ENCODE results near the gene ACAA2. TPM values are rescaled to one million over a fixed set of nuclear protein-coding genes. Genes with fewer than 3 reads are reported as not detected.

Gene ACAA2
- total RNA-seq, 1 experiment from 2014 or later: 48.1 TPM

DNA sequence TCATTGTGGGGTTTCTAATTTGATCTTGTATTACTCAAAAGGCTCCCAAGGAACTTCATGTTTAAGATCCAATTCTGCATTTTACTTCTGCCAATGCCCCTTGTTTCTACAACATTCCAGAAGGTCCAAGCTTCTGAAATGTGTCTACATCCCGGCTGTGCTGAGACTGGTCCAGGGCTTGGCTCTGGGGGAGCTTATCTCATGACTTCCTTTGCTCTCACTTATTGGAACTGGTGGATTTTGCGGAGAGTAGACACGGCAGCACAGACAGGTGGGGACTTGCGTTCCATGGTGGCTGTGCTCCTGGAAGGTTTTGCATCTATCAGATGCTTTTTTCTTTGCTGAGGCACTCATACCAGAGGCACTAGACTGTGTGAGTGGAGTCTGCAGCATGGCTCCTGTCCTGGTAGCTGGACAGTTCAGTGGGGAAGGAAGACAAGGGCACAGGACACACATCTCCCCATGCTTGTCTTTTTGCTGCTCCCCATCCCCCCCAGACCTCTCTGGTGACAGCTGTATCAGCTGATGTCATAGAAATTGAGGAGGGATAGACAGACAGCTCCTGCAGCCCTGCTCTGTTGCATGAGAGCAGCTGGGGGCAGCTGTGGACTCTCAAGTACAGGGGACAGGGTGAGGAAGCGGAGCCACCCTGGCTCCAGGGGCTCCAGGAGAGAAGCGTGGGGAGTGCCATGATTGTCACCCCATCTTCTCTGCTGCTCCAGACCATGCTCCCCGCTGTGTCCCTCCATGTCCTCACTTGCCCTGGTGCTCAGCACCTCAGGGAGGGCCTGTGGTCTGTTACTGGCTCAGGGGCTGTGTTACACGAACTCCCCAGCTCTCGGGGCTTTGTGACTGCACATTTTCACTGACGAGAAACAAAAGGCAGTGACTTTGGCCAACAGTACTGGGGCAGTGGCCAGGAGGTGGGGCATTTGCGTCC, 46.0 kb downstream of the ACAA2 start:
- peak; percentile 19 for DNase-seq (ENCODE audit: low spot score)

DNA sequence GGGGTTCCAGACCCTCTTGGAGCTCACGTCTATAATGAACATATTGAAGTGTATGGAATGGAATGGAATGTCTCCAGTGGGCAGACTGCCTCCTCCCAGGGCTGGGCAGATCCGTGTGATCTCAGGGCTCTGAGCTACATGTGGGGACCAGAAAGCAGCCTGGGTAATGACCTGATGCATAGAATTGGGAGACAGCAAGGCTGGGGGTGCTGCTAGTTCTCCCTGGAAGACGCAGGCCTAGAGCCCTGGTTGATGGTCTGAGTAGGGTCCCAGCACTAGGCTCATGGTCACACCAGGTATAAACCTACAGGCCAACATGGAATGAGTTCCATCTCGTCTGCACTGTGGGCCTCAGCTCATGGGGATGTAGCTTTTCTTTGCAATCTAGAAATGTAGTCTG, 46.7 kb downstream of the ACAA2 start:
- DNase-seq (ENCODE audit: low spot score): no peak

DNA sequence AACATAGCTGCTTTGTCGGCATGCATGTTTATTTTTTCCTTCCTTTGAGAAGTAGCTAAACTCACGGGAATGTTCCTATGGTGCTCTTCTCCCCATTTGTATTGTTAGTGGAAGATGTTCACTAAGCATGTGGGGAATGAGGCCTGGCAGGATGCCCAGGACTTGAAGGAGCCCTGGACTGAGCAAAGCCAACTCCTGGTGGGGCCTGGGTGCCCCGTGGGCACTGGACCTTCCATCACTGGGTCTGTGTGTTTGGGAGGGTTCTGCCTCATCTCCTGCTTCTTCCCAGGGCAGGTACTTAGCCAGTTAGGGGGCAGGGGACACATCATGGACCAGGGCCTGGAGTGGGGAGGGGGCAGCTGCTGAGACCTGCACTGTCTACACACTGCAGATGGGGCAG, 49.3 kb downstream of the ACAA2 start:
- no peak for DNase-seq (ENCODE audit: low spot score)

DNA sequence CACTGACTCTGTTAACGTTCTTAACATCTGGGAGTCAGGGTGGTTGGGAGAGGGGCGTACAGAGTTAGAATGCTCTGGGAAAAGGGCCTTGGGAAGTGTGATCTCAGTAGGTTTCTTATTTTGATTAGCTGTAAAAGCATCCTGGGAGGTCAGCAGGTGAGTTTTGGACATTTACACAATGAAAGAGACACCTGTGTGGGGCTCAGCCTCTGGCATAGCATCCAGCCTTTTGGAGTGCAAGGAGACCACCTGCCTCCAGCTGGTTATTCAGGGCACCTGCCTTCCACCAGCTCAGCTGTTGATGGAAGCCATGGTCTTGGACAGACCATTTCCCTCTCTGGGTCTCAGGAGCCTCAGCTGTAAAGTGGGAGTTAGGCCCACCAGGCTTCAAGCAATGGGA, 49.7 kb downstream of the ACAA2 start:
- DNase-seq (ENCODE audit: low spot score): no peak

DNA sequence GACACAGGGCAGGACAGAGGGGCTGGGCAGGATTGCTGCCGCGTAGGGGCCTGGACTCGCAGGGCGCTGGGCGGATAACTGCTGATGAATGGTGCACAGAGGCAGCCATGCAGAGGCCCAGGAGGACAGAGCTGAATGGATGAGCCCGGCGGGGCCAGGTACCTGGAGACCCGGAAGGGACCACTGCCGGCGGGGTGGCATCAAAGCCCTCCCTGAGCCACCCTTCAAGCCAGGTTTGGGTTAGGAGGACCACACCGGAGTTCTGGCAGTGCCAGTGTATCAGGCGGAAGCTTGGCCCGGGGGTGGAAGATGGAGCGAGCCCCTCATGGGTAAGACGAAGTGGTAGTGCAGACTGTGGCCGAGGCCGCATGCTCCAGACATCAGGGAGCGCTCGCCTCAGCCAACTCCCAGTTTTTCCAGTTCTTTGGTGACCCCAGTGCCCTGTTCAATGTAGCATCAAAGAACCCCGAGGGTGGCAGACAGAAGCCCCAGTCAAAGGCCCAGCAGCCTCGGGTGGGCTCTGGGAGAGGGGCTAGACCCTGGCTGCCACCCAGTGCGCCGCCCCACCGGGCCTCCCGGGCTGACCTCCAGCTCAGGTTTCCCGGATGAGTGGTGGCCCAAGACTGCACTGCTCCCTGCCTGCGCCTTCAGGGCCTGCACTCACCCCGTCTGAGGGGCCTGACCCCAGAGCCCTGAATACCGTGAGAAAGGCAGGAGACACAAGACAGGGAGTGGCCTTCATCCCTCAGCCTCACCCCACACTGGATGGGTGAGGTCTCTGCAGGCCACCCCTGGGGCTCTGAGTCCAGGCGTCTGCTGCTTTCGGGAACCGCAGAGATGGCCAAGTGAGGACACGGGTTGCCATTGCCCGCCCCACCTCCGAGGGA, 50.9 kb downstream of the ACAA2 start:
- DNase-seq (ENCODE audit: low spot score): no peak

DNA sequence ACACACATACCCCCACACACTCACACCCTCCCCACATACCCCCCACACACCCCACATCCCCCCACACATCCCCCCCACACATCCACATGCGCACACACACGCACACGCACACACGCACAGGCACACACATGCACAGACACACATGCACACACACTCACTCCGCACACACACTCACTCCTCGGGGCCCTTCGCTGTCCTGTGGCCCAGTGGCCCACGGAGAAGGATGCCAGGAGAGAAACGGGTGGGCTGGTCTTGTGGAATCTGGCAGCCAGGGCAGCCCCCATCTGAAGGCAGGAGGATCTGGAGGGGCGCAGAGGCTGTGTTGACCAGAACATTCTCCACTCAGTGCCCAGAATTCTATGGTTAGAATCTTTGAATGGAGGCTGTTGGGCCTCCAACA, 51.6 kb downstream of the ACAA2 start:
- DNase-seq (ENCODE audit: low spot score): no peak

DNA sequence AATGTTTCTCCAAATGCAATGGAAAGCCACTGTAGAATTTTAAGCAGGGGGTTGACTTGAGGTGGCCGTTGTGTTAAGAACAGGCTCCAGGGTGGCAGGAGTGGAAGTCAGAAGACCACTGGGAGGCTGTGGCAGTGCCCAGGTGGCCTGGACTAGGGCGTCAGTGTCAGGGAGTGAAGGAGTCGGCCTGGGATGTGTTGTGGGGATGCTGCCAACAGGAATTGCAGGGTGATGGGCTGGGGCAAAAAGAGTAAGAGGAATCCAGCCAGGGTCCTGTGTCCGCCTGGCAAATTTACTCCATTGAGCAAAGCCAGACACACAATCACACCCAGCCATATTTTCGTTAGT, 55.1 kb downstream of the ACAA2 start:
- DNase-seq (ENCODE audit: low spot score): no peak

DNA sequence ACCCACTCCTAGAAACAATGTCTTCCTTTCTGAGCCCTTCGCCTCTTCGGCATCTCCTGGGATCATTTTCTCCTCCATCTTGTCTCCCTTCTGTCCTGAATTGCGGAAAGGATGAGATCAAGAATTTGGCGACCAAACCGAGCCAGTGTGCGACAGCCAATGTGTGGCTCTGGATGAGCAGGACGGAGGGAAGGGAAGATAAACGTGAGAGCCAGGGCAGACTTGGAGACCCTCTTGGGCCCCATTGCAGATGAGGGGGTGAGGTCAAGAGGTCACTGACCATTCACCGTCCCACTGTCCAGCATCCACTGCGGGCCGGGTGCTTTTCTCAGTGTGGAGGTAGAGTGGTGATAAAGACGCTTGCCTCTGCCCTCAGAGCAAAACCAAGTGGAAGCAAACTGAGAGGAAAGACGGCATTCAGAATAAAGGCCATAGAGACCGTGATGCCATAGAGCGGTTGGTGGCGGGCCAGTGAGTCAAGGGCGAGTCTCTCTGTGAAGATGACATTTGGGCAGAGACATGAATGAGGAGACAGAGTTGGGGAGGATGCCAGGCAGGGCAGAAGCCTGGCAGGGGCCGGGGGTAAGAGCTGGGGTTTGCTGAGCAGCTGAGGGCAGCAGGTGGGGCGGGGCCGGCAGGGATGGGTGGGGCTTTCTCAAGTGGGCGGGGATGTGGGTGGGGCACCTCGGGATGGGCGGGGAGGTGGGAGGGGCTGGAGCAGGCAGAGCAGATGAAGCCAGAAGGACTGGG, 55.6 kb downstream of the ACAA2 start:
- peak; percentile 23 for DNase-seq (ENCODE audit: low spot score)

GRCh38 chr18:49756671-49757362, 56.5 kb downstream of the ACAA2 start:
- no peak for DNase-seq (ENCODE audit: low spot score)

- DNase-seq (ENCODE audit: low spot score): no peak
These were observed 57.2 kb downstream of the ACAA2 start for GRCh38 chr18:49756135-49756534.

DNA sequence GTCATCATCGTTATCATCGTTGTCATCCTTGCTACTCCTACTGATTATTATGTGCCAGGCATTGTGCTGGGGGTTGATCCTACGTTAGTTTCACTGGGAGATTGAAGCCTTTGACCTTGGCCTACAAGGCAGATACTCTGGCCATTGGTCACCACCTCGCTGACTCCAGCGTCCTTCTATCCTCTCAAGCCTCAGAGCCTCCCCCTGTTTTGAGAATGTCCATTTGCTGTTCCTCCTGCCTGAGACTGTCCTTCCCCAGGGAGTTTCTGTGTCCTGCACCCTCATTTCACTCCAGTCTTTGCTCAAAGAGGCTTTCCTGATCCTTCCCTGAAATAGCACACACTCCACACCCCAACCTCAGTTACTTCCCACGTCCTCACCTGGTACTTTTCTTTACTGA, 57.8 kb downstream of the ACAA2 start:
- no peak for DNase-seq (ENCODE audit: low spot score)

DNA sequence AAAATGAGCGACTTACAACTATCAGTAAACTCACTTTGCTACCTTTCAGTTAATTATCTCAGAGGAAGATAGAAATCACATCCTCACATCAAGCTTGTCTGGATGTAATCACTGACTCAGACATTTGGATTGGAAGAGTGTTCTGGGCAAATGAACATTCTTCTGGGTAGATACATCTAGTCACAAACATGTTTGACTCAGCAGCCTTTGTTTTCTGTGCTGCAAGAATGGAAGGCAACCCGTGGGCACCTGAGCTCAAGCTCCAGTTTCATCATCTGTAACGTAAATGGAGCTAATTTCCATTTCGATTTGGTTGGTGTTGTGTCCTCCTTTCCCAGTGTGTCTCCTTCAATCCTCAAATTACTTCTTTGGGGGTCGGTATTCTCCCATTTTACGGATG, 58.5 kb downstream of the ACAA2 start:
- no peak for DNase-seq (ENCODE audit: low spot score)

GRCh38 chr18:49753643-49754042, 59.7 kb downstream of the ACAA2 start:
- DNase-seq (ENCODE audit: low spot score): no peak

DNA sequence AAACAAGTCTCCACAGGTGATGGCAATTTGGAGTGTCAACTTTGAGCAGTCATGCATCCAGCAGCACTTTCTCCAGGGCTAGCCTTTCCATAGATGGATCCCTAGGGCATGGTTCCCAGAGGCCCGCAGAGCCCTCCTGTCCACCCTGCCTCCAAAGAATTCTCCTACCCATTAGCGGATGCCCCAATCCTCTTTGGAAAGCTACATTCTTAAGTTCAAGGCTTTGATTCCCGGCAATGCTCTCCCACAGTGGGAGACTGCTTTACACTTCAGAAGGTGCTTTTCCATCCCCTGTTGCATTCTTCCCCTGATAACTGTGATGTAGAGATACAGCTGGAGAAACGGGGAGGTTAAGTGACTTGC, 61.3 kb downstream of the ACAA2 start:
- no peak for DNase-seq (ENCODE audit: low spot score)

GRCh38 chr18:49751427-49752094, 61.8 kb downstream of the ACAA2 start:
- no peak for DNase-seq (ENCODE audit: low spot score)

GRCh38 chr18:49749563-49749962, 63.8 kb downstream of the ACAA2 start:
- DNase-seq (ENCODE audit: low spot score): no peak

DNA sequence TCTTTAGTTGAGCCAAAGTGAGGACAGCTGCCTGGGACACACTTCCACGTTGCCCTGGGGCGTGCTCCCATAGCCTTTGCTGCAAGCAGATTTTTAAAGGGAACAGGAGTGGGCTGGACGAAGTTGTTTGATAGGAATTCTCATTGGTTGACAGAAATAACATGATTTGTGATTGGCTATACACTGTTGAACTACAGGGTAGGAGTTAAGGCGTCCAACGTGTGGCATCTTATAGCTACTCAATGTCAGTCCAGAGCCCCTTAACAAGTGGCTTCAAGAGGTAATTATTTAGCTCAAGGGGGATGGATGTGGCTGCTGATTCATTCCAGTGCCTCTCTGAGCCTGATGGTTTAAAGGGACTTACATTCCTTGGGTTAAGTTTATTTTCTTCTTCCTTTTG, 65.5 kb downstream of the ACAA2 start:
- DNase-seq (ENCODE audit: low spot score): no peak

GRCh38 chr18:49745045-49746014, 68.0 kb downstream of the ACAA2 start:
- DNase-seq (ENCODE audit: low spot score): no peak

GRCh38 chr18:49744376-49745008, 68.8 kb downstream of the ACAA2 start:
- no peak for DNase-seq (ENCODE audit: low spot score)
